Mesenchymal stem cell (in vitro differentiated cells and primary cell): Measurements from ENCODE around the gene FRMD4B.
"Not testable (repeated sequence)": the region's sequence is repeated elsewhere in the genome, so short reads cannot be mapped to it uniquely, and the experiment has no call there.

Experiments used
- DNase-seq: peaks from one replicate; pipeline ENCODE4 v3.0.0-alpha.2; 2013
- H2AFZ ChIP-seq: one replicate; pipeline ENCODE4 v1.6.1; 2013; ENCODE audit warnings: low read depth, mild to moderate bottlenecking, control low read depth, inconsistent platforms, low read length, moderate library complexity
- H2AK5ac ChIP-seq: 2 replicates; pipeline ENCODE4 v1.6.1; 2013; ENCODE audit warnings: low read length, moderate library complexity, mild to moderate bottlenecking, inconsistent platforms; ENCODE audit not compliant: severe bottlenecking
- H2BK120ac ChIP-seq: one replicate; pipeline ENCODE4 v1.6.1; 2013; ENCODE audit warnings: low read depth, mild to moderate bottlenecking, inconsistent platforms, low read length, moderate library complexity
- H2BK12ac ChIP-seq, 2 experiments: one replicate each; pipeline ENCODE4 v1.6.1; 2013; ENCODE audit warnings: inconsistent platforms in 2 of 2, low read length in 2 of 2, mild to moderate bottlenecking in 2 of 2, moderate library complexity in 2 of 2, control low read depth in 1 of 2
- H2BK15ac ChIP-seq: one replicate; pipeline ENCODE4 v1.6.1; 2013; ENCODE audit warnings: mild to moderate bottlenecking, low read depth, inconsistent platforms; ENCODE audit not compliant: poor library complexity, severe bottlenecking
- H2BK5ac ChIP-seq: 2 replicates; pipeline ENCODE4 v1.6.1; 2013; ENCODE audit warnings: low read depth, mild to moderate bottlenecking, low read length, control low read depth, inconsistent platforms; ENCODE audit not compliant: poor library complexity, severe bottlenecking
- H3K14ac ChIP-seq, 2 experiments: one replicate each; pipeline ENCODE4 v1.6.1; 2013; ENCODE audit warnings: inconsistent platforms in 2 of 2, low read length in 2 of 2, control low read depth in 1 of 2, mild to moderate bottlenecking in 1 of 2, moderate library complexity in 1 of 2
- H3K18ac ChIP-seq, 2 experiments: one replicate each; pipeline ENCODE4 v1.6.1; 2013; ENCODE audit warnings: inconsistent platforms in 2 of 2, low read length in 2 of 2, control low read depth in 1 of 2, low read depth in 1 of 2, mild to moderate bottlenecking in 1 of 2
- H3K23ac ChIP-seq, 2 experiments: one replicate each; pipeline ENCODE4 v1.6.1; 2013; ENCODE audit warnings: inconsistent platforms in 2 of 2, low read length in 2 of 2, mild to moderate bottlenecking in 2 of 2, moderate library complexity in 2 of 2, control low read depth in 1 of 2
- H3K27ac ChIP-seq: 2 replicates; pipeline ENCODE4 v1.5.1; 2013; ENCODE audit warnings: mild to moderate bottlenecking, moderate library complexity, low read length, control low read depth, inconsistent platforms; ENCODE audit not compliant: poor library complexity, severe bottlenecking
- H3K27me3 ChIP-seq, 2 experiments: 2 replicates each; pipeline versions ENCODE4 v1.6.1 to v1.7.0; 2013; ENCODE audit warnings: low read length in 2 of 2, mild to moderate bottlenecking in 2 of 2, moderate library complexity in 2 of 2, control low read depth in 1 of 2, inconsistent platforms in 1 of 2; ENCODE audit not compliant: control insufficient read depth in 1 of 2, insufficient read depth in 1 of 2
- H3K36me3 ChIP-seq, 2 experiments: 2 replicates each; pipeline versions ENCODE4 v1.6.1 to v1.7.0; 2013; ENCODE audit warnings: low read length in 2 of 2, control low read depth in 1 of 2, inconsistent platforms in 1 of 2, low read depth in 1 of 2, mild to moderate bottlenecking in 1 of 2; ENCODE audit not compliant: insufficient read depth in 2 of 2, control insufficient read depth in 1 of 2
- H3K4ac ChIP-seq, 2 experiments: one replicate each; pipeline ENCODE4 v1.6.1; 2013; ENCODE audit warnings: inconsistent platforms in 2 of 2, low read length in 2 of 2, mild to moderate bottlenecking in 2 of 2, moderate library complexity in 2 of 2, control low read depth in 1 of 2, low read depth in 1 of 2
- H3K4me1 ChIP-seq: 2 replicates; pipeline ENCODE4 v1.6.1; 2013; ENCODE audit warnings: low read depth, low read length, control low read depth; ENCODE audit not compliant: control insufficient read depth, insufficient read depth
- H3K4me2 ChIP-seq: 2 replicates; pipeline ENCODE4 v1.6.1; 2013; ENCODE audit warnings: low read length, mild to moderate bottlenecking, inconsistent platforms; ENCODE audit not compliant: poor library complexity, severe bottlenecking
- H3K4me3 ChIP-seq, 2 experiments: 2 replicates each; pipeline versions ENCODE4 v1.5.1 to v1.7.0; 2013; ENCODE audit warnings: low read length in 2 of 2, mild to moderate bottlenecking in 2 of 2, control low read depth in 1 of 2, low read depth in 1 of 2; ENCODE audit not compliant: insufficient read depth in 1 of 2
- H3K79me1 ChIP-seq: replicated peaks from 2 replicates; pipeline ENCODE4 v1.6.1; 2013; ENCODE audit warnings: mild to moderate bottlenecking, control low read depth, low read length, inconsistent platforms; ENCODE audit not compliant: poor library complexity, severe bottlenecking
- H3K9ac ChIP-seq: 2 replicates; pipeline ENCODE4 v1.7.0; 2013; ENCODE audit warnings: mild to moderate bottlenecking, low read length, moderate library complexity
- H3K9me3 ChIP-seq: 2 replicates; pipeline ENCODE4 v1.7.0; 2013; ENCODE audit warnings: mild to moderate bottlenecking, low read length; ENCODE audit not compliant: control insufficient read depth
- H4K8ac ChIP-seq: one replicate; pipeline ENCODE4 v1.6.1; 2013; ENCODE audit warnings: inconsistent platforms, mild to moderate bottlenecking, low read length, moderate library complexity
- H4K91ac ChIP-seq: one replicate; pipeline ENCODE4 v1.6.1; 2013; ENCODE audit warnings: mild to moderate bottlenecking, low read length, inconsistent platforms
- WGBS: methylation state at CpG from one replicate; pipeline ENCODE4 v1.1.7; 2013; ENCODE audit warnings: mixed read lengths; 5-methylcytosine and 5-hydroxymethylcytosine counted together

Gene FRMD4B

DNA sequence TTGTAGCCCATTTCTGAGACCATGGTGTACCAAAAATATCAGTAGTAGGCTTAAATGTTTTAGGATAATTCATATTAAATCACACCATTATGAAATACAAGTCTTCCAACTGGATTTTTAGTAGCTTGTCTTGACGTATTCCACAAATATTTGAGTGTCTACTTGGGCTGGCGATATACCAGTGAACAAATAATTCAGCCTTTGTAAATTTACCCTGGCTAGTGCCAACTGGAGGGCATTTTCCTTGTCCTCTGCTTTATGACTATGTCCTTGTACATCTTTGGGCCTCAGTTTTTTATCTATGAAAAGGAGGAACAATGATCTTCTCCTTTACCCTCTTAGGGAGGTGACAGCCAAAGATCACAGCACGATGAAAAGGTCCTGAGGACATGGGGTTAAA lies 114.8 kb downstream of the FRMD4B start:
- WGBS = 100% methylated on average over 2 of the region's 3 CpGs
- Histone ChIP-seq H3K9me3 (no peaks in the 10 kb centered on the region), H4K91ac (no peak overlapping the region), H3K18ac (no peak overlapping the region), H3K27ac (no peak overlapping the region), H2AK5ac (no peak overlapping the region), H3K27me3 (no peaks in the 10 kb centered on the region), H3K23ac (no peak overlapping the region), H3K4me3 (no peak overlapping the region), H2BK120ac (no peak overlapping the region), H4K8ac (no peak overlapping the region), H2AFZ (no peak overlapping the region), H2BK5ac (no peak overlapping the region), H3K14ac (no peak overlapping the region), H2BK12ac (no peak overlapping the region), H2BK15ac (no peak overlapping the region), H3K4ac (no peak overlapping the region), H3K9ac (no peak overlapping the region), H3K4me1 (no peaks in the 10 kb centered on the region), H3K79me1 (no peaks in the 10 kb centered on the region), H3K4me2 (no peak overlapping the region), H3K36me3 (no peaks in the 10 kb centered on the region)
- DNase-seq = no peak

DNA sequence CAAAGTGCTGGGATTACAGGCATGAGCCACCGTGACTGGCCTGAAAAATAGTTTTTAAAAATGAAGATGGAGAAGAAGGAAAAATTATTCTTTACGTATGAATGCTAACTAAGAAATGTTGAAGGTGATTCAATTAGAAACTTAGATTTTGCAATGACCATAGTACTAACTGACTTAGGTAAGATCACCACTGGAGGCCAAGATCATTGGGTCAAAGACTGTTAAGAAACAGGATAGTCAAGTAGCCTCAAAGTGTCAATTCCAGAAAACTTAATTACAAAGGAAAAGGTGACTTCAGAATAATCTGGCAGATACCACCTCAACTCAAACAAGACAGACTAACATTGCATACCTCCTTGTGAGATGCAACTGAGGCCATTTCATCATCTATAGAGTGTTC lies 119.3 kb downstream of the FRMD4B start:
- H3K27me3 ChIP-seq = no peaks in the 10 kb centered on the region
- no peak overlapping the region for H2AK5ac ChIP-seq
- H3K27ac ChIP-seq = no peak overlapping the region
- H2BK120ac ChIP-seq = no peak overlapping the region
- H2BK5ac ChIP-seq = no peak overlapping the region
- H3K4me2 ChIP-seq = no peak overlapping the region
- H3K4me1 ChIP-seq = no peaks in the 10 kb centered on the region
- H3K18ac ChIP-seq = no peak overlapping the region
- H3K36me3 ChIP-seq = no peaks in the 10 kb centered on the region
- H3K9ac ChIP-seq = no peak overlapping the region
- no peak overlapping the region for H3K14ac ChIP-seq
- H3K23ac ChIP-seq = no peak overlapping the region
- WGBS = 50% methylated on average over 2 of the region's 2 CpGs
- DNase-seq = no peak
- no peak overlapping the region for H3K4ac ChIP-seq
- H3K9me3 ChIP-seq = no peaks in the 10 kb centered on the region
- no peaks in the 10 kb centered on the region for H3K79me1 ChIP-seq
- H4K91ac ChIP-seq = no peak overlapping the region
- no peak overlapping the region for H2AFZ ChIP-seq
- H3K4me3 ChIP-seq = no peak overlapping the region
- no peak overlapping the region for H2BK12ac ChIP-seq
- H4K8ac ChIP-seq = no peak overlapping the region
- H2BK15ac ChIP-seq = no peak overlapping the region

DNA sequence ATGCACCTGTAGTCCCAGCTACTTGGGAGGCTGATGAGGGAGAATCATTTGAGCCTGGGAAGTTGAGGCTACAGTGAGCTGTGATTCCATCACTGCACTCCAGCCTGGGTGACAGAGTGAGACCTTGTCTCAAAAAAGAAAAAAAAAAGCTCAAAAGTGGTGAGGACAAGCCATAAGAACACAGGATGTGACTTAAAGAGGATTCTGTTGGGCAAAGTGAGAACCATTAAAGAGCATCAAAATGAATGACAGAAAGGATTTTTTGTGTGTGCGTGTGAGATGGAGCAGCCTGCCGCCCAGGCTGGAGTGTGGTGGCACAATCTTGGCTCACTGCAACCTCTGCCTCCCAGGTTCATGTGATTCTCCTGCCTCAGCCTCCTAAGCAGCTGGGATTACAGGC lies 119.8 kb downstream of the FRMD4B start:
- H3K4me3 ChIP-seq, H2BK15ac ChIP-seq, DNase-seq, H2AFZ ChIP-seq, H3K4me1 ChIP-seq, H2BK5ac ChIP-seq, H3K9ac ChIP-seq, H3K4ac ChIP-seq, H3K18ac ChIP-seq, H3K36me3 ChIP-seq, H3K14ac ChIP-seq, H3K4me2 ChIP-seq, H4K91ac ChIP-seq, H3K27ac ChIP-seq, H3K27me3 ChIP-seq, H3K9me3 ChIP-seq, H2BK12ac ChIP-seq, H2AK5ac ChIP-seq, H3K79me1 ChIP-seq, H4K8ac ChIP-seq, H3K23ac ChIP-seq, H2BK120ac ChIP-seq: not testable (repeated sequence)
- 100% methylated on average over 2 of the region's 2 CpGs for WGBS

DNA sequence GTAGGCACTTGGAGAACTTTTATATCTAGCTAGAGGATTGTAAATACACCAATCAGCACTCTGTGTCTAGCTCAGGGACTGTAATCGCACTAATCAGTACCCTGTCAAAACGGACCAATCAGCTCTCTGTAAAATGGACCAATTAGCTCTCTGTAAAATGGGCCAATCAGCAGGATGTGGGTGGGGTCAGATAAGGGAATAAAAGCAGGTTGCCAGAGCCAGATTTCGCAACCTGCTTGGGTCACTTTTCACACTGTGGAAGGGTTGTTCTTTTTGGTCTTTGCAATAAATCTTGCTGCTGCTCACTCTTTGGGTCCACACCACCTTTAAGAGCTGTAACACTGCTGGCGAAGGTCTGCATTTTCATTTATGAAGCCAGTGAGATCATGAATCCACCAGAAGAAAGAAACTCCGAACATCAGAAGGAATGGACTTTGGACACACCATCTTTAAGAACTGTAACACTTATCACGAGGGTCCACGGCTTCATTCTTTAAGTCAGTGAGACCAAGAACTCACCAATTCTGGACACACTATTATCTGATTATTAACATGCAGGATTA lies 125.0 kb downstream of the FRMD4B start:
- H3K27ac ChIP-seq, H3K4ac ChIP-seq, H3K4me3 ChIP-seq, H2BK5ac ChIP-seq, H3K4me1 ChIP-seq, DNase-seq, H3K36me3 ChIP-seq, H3K18ac ChIP-seq, H3K23ac ChIP-seq, H3K9ac ChIP-seq, H3K79me1 ChIP-seq, H2BK120ac ChIP-seq, H2BK12ac ChIP-seq, H2BK15ac ChIP-seq, H2AK5ac ChIP-seq, H3K9me3 ChIP-seq, H2AFZ ChIP-seq, H3K4me2 ChIP-seq, H3K14ac ChIP-seq, H4K91ac ChIP-seq, H4K8ac ChIP-seq: not testable (repeated sequence)
- 94% methylated on average over 5 of the region's 7 CpGs for WGBS
- peaks cover 0 to 11% of the 10 kb centered on the region in 2 experiments for H3K27me3 ChIP-seq
